ENCODE results near the gene TMEM61.

Gene TMEM61

DNA sequence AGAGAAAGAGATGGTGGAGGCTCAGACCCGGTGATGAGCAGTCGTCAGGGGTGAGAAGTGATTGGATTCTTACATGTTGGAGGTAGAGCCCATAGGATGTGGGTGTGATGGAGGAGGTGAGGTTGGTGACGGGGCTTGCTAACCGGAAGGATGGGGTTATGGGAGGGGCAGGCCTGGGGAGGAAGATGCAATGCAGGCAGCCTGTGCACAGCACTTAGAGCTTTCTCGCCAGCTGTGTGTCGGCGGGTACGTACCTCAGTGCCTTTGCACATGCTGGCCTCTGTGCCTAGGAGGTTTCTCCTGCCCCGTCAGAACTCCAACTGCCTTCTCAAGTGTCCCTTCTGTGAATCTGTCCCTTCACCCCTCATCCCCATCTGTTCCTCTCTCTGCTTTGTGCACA, 15.4 kb downstream of the TMEM61 start:
- Mint-ChIP-seq H3K9me3 (no peaks in the 10 kb centered on the region), H3K36me3 (ENCODE audit: low read depth) (no peaks in the 10 kb centered on the region), H3K27me3 (peaks cover 50% of the 10 kb centered on the region), H3K4me3 (no peak overlapping the region), H3K4me1 (ENCODE audit: low read depth) (peaks cover 12% of the 10 kb centered on the region), H3K27ac (no peak overlapping the region)
- intact Hi-C loops (cut with micrococcal nuclease) = loop anchor here (1.0 kb wide), 2 partner anchors 46 to 51 kb away; no protein-coding TSS in a partner anchor

DNA sequence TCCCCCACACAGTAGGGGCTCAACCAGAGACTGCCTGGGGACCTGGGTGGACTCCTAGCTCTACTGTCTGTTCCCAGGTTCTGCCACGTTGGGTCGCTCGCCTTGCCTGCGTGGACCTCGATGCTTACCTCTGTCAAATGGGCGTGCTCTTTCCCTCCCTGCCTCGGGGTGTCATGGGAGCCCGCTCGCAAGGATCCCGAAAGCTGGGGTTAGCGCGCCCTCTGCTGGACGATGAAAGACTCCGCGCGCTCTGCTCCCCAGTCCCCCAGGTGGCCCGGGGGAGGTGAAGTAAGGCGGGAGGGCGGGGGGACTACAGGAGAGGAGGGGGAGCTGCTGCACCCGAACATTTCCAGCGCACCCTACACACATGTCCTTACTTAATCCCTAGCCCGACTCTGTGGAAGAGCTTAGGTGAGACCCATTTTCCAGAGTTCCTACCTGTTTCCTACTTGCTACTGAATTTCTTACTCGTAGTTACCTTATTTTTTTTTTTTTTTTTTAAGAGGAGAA, 16.0 kb downstream of the TMEM61 start:
- Mint-ChIP-seq H3K27me3 (peaks cover 50% of the 10 kb centered on the region), H3K9me3 (no peaks in the 10 kb centered on the region), H3K4me1 (ENCODE audit: low read depth) (peaks cover 12% of the 10 kb centered on the region), H3K36me3 (ENCODE audit: low read depth) (no peaks in the 10 kb centered on the region), H3K27ac (no peak overlapping the region), H3K4me3 (no peak overlapping the region)
- intact Hi-C loops (cut with micrococcal nuclease) = loop anchor here (1.0 kb wide), 2 partner anchors 46 to 51 kb away; no protein-coding TSS in a partner anchor

DNA sequence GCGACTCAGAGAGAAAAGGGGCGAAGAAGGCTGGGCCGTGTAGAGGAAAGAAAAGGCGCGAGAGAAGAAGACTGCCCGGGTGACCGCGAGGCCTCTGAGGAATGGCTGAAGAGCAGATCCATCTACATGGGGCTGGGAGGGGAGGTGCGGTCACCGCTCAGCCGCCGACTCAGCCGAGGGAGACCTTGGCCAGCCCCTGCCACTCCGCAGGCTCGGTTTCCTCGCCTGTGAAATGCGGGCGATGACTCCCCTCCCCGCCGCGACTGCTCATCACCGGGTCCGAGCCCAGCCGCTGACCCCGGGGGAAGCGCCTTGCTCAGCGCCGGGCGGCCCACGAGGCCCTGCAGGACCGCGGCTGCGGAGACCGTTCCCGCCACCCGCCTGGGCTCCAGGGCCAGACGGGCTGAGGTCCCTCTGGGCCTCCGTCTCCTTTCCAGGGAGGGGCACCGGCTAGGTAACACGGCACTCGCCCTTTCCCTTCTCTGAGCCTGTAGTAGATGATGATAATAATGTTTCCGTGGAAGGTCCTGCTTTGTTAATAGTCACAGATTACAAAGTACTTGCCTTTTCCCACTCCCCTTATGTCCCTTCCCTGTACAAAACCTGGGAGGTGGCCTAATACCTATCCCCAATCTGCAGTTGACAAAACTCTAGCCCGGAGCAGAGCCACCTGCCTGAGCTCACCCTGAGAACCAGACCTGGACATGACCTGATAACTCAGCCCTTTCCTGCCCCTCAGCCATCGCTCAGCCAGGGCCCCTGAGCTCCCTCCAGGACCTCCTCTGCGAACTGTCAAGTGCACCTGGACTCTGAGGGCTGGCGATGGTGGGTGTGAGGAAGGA, 16.7 kb downstream of the TMEM61 start:
- Mint-ChIP-seq H3K36me3 (ENCODE audit: low read depth) (no peaks in the 10 kb centered on the region), H3K4me1 (ENCODE audit: low read depth) (peaks cover 12% of the 10 kb centered on the region), H3K4me3 (no peak overlapping the region), H3K27ac (no peak overlapping the region), H3K27me3 (peaks cover 50% of the 10 kb centered on the region), H3K9me3 (no peaks in the 10 kb centered on the region)
- intact Hi-C loops (cut with micrococcal nuclease) = loop anchor here (1.0 kb wide), 2 partner anchors 47 to 52 kb away; no protein-coding TSS in a partner anchor

DNA sequence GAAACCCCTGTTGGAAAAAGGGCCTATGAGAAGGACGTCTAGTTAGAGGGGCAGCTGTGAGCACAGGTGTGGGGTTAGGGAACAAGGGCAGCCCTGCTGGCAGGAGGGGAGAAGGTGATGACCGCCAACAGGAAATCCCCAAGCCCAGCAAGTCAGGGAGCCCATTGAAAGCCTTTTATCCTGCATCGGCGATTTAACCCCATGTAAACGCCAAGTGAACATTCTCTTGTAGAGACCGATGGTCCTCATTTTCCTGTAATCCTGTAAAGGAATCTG, 17.2 kb downstream of the TMEM61 start:
- no peaks in the 10 kb centered on the region for H3K36me3 Mint-ChIP-seq (ENCODE audit: low read depth)
- H3K27ac Mint-ChIP-seq = no peak overlapping the region
- peaks cover 50% of the 10 kb centered on the region for H3K27me3 Mint-ChIP-seq
- H3K4me1 Mint-ChIP-seq (ENCODE audit: low read depth) = peaks cover 12% of the 10 kb centered on the region
- intact Hi-C loops (cut with micrococcal nuclease) = no loop called here
- H3K9me3 Mint-ChIP-seq = no peaks in the 10 kb centered on the region
- no peak overlapping the region for H3K4me3 Mint-ChIP-seq

DNA sequence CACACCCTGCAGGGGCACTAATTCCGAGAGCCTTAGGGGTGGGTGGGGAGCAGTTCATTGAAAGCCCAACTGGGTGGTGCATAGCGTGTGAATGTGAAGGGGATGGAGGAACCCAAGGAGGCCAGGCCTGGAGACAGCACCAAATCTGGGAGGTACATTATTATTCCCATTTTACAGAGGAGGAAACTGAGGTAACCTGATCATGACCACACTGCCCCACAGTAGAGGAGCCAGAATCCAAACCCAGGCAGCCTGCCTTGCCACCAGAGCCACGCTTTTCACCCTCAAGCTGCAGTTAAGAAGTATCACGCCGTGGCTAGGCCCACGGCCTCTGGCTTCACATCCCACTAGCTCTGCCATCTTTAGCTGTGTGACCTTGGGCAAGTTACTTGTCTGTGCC, 17.7 kb downstream of the TMEM61 start:
- H3K27ac Mint-ChIP-seq = no peak overlapping the region
- no peaks in the 10 kb centered on the region for H3K36me3 Mint-ChIP-seq (ENCODE audit: low read depth)
- no peaks in the 10 kb centered on the region for H3K9me3 Mint-ChIP-seq
- H3K27me3 Mint-ChIP-seq = peaks cover 50% of the 10 kb centered on the region
- H3K4me3 Mint-ChIP-seq = no peak overlapping the region
- H3K4me1 Mint-ChIP-seq (ENCODE audit: low read depth) = peaks cover 12% of the 10 kb centered on the region
- intact Hi-C loops (cut with micrococcal nuclease) = no loop called here

DNA sequence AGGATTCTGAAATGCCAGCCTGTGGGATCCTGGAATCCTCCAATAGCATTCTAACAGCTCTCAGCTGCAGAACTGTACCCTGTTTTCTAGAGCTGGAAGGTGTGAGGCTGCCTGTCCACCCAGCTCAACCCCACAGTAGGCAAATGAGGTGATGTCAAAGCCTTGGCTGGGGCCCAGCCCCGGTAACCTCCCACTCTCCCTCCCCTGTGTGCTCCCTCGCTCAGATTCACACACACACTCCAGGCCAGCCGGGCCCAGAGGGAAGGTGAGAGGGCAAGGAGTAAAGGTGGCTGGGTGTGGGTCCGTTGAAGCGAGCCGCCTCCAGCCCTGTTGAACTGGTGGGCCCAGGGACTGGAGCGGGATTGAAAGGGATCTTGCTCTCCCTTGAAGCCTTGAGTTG, 18.2 kb downstream of the TMEM61 start, which contains the start of gene BSND:
Gene BSND, plus strand, starts transcription at position 257 of the 400 bp plus-strand sequence. CDS start 254 bp downstream, outside the sequence.
- Mint-ChIP-seq H3K36me3 (ENCODE audit: low read depth) (no peaks in the 10 kb centered on the region), H3K4me1 (ENCODE audit: low read depth) (peaks cover 12% of the 10 kb centered on the region), H3K4me3 (no peak within 1 kb of the TSS), H3K27me3 (peaks cover 50% of the 10 kb centered on the region), H3K27ac (no peak within 1 kb of the TSS), H3K9me3 (no peaks in the 10 kb centered on the region)
- intact Hi-C loops (cut with micrococcal nuclease) = no loop called here

DNA sequence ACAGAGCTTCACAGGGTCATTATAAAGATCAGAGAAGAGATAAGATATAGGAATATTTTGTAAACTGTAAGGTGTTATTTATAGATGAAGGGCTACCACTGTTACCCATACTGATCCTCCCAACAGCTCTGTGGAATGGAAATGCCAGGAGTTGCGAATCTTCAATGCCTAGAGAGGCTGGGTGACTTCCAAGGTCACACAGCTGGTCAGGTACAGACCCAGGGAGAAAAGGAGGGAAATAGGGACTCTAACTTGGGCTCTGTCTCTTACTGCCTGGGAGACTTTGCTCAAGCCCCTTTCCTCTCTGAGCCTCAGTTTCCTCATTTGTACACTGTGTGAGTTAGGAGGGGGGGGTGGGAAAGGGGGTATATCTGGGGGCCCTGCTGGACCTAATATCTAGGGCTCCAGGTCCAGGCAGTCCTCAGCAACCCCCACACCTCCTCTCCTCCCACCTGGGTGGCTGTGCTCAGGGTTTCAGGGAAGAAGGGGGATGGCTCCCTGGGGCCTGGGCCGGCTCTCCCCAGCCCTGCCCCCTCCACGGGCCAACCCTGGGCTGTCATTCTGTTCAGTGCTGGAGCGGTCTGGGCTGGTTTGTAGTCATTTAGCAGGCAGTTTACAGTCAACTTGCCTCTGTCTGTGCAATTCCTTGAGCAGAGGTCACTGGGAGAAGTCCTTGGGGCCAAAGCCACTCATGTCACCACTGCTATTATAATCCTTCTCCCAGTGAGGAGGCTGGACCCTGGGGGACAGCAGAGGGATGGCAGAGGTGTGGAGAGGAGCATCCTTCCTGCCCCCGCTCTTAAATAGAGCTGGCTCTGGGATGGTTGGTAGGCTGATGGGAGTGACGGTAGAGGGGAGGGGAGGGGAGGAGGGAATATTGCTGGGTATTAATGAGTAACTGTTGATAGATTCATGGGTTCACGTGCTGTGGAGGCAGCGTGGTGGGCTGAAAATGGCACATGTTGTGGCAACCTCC, 20.0 kb downstream of the TMEM61 start:
- Mint-ChIP-seq H3K36me3 (ENCODE audit: low read depth) (no peaks in the 10 kb centered on the region), H3K27ac (no peak overlapping the region), H3K4me3 (no peak overlapping the region), H3K9me3 (no peaks in the 10 kb centered on the region), H3K4me1 (ENCODE audit: low read depth) (peaks cover 12% of the 10 kb centered on the region), H3K27me3 (peaks cover 37% of the 10 kb centered on the region)
- intact Hi-C loops (cut with micrococcal nuclease) = no loop called here

DNA sequence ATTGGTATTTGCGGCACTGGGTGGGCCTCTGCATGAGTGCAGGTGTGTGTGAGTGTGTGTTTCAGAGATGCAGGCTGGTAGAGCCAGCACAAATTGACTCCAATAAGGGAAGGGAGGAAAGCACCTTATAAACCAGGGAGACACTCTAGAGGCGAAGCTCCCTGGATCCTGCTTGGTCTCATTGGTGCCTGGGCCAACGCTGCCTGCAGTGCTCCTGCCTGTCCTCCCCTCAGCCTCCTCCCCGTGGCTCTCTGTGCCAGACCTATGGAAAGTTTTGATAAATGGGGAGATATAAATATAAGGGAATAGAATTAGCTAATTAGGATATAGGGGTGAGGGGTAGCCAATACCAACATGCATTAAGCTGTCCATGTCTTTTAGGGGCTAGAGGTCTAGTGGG, 20.9 kb downstream of the TMEM61 start:
- H3K9me3 Mint-ChIP-seq = no peaks in the 10 kb centered on the region
- no peak overlapping the region for H3K27ac Mint-ChIP-seq
- H3K36me3 Mint-ChIP-seq (ENCODE audit: low read depth) = no peaks in the 10 kb centered on the region
- H3K4me3 Mint-ChIP-seq = no peak overlapping the region
- peaks cover 5% of the 10 kb centered on the region for H3K4me1 Mint-ChIP-seq (ENCODE audit: low read depth)
- intact Hi-C loops (cut with micrococcal nuclease) = no loop called here
- H3K27me3 Mint-ChIP-seq = peaks cover 27% of the 10 kb centered on the region

DNA sequence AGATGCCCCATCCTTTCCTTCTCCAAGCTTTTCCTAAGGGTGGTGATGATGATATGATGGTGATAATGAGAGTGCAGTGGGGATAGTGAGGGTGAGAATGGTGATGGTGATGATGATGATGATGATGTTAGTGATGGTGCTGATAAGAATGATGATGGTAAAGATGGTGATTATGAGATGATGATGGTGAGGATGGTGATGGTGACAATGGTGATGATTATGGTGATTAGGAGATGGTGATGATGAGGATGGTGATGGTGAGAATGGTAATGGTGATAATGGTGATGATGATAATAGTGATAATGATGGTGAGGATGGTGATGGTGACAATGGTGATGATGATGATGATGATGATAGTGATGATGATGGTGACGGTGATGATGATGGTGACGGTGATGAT, 22.3 kb downstream of the TMEM61 start:
- H3K4me3 Mint-ChIP-seq = no peak overlapping the region
- intact Hi-C loops (cut with micrococcal nuclease) = no loop called here
- H3K4me1 Mint-ChIP-seq (ENCODE audit: low read depth) = no peaks in the 10 kb centered on the region
- H3K27me3 Mint-ChIP-seq = peaks cover 14% of the 10 kb centered on the region
- no peaks in the 10 kb centered on the region for H3K36me3 Mint-ChIP-seq (ENCODE audit: low read depth)
- no peak overlapping the region for H3K27ac Mint-ChIP-seq
- H3K9me3 Mint-ChIP-seq = no peaks in the 10 kb centered on the region

DNA sequence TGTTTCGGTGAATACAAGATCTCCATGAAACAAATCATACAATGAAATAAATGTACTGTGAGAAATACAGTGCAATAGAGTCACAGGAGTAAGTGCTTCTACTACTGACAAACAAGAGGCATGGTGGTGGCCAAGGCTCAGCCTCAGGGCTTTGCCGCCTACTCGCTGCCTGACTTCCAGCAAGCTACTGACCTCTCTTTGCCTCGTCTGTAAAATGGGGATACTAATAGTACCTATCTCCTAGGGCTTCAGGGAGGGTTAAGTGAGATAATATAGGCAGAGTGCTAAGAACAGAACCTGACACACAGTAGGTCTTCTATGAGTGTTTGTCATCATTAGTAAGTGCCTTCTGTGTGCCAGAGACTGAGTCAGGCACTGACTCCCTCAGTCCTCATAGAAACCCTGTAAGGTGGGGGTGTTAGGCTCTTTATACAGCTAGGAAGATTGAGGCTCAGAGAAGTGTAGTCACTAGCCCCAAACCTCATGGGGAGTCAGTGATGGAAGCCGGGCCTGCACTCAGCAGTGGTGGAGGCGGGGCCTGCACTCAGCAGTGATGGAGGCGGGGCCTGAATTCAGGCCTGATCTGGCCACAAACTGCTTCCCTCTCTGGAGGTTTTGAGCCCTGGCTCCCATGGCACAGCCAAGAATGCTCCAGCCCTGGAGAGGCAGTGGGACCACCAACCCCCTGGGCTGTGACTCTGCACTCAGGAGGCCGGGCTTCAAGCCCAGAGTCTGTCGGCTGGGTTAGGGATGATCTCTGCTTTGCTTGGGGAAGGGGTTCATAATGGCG, 25.1 kb downstream of the TMEM61 start:
- H3K9me3 Mint-ChIP-seq = no peaks in the 10 kb centered on the region
- no peaks in the 10 kb centered on the region for H3K4me1 Mint-ChIP-seq (ENCODE audit: low read depth)
- H3K36me3 Mint-ChIP-seq (ENCODE audit: low read depth) = no peaks in the 10 kb centered on the region
- no peak overlapping the region for H3K4me3 Mint-ChIP-seq
- no peak overlapping the region for H3K27ac Mint-ChIP-seq
- intact Hi-C loops (cut with micrococcal nuclease) = no loop called here
- H3K27me3 Mint-ChIP-seq = peaks cover 2% of the 10 kb centered on the region

DNA sequence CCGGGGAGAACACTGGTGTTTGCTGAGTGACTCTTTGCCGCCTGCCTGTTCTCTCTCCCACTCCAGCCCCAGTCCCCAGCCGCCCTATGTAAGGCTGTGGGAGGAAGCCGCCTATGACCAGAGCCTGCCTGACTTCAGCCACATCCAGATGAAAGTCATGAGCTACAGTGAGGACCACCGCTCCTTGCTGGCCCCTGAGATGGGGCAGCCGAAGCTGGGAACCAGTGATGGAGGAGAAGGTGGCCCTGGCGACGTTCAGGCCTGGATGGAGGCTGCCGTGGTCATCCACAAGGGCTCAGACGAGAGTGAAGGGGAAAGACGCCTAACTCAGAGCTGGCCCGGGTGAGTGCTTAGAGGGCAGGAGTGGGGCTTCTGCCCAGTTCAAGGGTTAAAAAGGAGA, 26.5 kb downstream of the TMEM61 start:
- no peak overlapping the region for H3K27ac Mint-ChIP-seq
- H3K9me3 Mint-ChIP-seq = no peaks in the 10 kb centered on the region
- H3K36me3 Mint-ChIP-seq (ENCODE audit: low read depth) = no peaks in the 10 kb centered on the region
- no peaks in the 10 kb centered on the region for H3K4me1 Mint-ChIP-seq (ENCODE audit: low read depth)
- H3K4me3 Mint-ChIP-seq = no peak overlapping the region
- peaks cover 3% of the 10 kb centered on the region for H3K27me3 Mint-ChIP-seq
- intact Hi-C loops (cut with micrococcal nuclease) = no loop called here

DNA sequence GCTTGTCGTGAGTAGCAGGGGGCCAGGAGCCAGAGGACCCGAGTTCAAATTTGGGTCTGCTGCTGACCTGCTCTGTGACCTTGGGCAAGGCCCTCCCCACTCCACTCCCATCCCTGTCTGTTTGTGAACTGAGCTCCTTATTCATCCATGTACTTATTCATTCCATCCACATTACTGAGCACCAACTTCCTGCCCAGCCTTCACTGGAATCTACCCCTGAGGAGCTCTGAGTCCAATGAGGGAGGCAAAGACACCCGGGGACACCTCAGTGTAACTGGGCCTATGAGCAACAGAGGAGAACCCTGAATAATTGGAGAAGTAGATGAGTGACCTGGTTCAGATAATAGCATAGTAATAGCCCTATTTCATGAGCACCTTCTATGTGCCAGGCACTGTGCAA, 27.2 kb downstream of the TMEM61 start:
- H3K4me3 Mint-ChIP-seq = no peak overlapping the region
- H3K27me3 Mint-ChIP-seq = peaks cover 4% of the 10 kb centered on the region
- no peaks in the 10 kb centered on the region for H3K36me3 Mint-ChIP-seq (ENCODE audit: low read depth)
- H3K27ac Mint-ChIP-seq = no peak overlapping the region
- intact Hi-C loops (cut with micrococcal nuclease) = no loop called here
- no peaks in the 10 kb centered on the region for H3K9me3 Mint-ChIP-seq
- no peaks in the 10 kb centered on the region for H3K4me1 Mint-ChIP-seq (ENCODE audit: low read depth)

DNA sequence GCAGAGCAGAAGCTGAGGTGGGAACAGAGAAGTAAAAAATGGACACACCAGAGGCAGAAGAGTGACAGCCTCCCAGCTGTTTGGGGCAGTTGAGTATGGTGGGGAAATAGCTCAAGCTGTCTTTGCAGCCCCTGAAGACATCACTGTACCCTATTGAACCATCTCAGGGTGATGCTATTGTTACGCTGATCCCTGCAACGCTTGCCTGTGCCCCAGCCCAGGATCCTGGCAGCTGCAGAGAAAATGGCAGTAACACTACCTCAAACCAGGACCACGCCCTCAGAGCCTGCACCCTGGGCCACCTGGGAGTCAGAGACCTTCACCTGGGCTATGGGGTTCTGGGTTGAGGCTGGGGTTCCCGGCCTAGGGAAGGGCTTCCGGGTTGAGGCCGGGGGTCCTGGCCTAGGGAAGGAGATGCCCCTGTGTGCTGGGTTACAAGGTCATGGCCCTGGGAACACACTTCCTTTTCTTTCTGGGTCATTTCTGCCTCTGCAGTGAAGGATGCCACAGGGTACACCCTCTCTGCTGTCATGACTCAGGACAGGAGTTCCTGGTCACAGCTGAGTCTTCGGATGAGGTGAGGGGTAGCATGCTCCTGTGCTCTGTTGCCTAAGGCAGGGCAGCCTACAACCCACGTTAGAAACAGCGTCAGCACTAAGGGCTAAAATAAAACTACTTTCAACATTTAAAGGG, 29.9 kb downstream of the TMEM61 start:
- no peak overlapping the region for H3K27ac Mint-ChIP-seq

More for the DNA sequence above, 29.9 kb downstream of the TMEM61 start:
- Mint-ChIP-seq H3K27me3 (peaks cover 8% of the 10 kb centered on the region), H3K4me1 (ENCODE audit: low read depth) (no peaks in the 10 kb centered on the region), H3K4me3 (no peak overlapping the region), H3K9me3 (no peaks in the 10 kb centered on the region), H3K36me3 (ENCODE audit: low read depth) (no peaks in the 10 kb centered on the region)
- intact Hi-C loops (cut with micrococcal nuclease) = no loop called here

Measured in dendritic cell treated with granulocyte-macrophage colony-stimulating factor and Interleukin-4, amounts not matched to agents 40 ng/mL and 50 ng/mL, for 4 days (primary cell).